Caco-2 (cell line): ENCODE results near the gene PRICKLE3. TPM values are rescaled to one million over a fixed set of nuclear protein-coding genes. Genes with fewer than 3 reads are reported as not detected.

Source experiments
- BruUV-seq: library from RNA; stranded (reverse); fragments of 400-500 nt; replicated peaks from 2 replicates; lab custom pipeline; 2021; lab: Mats Ljungman, UMichigan
- CTCF ChIA-PET: fragments of 300-600 bp; sonication (Branson Sonifier 250); formaldehyde crosslinking; loops from one replicate; lab custom pipeline; 2022; ENCODE audit warnings: antibody characterized with exemption; lab: Charles Lee
- POLR2A ChIA-PET: fragments of 300-600 bp; sonication (Branson Sonifier 250); formaldehyde crosslinking; loops from one replicate; lab custom pipeline; 2022; ENCODE audit warnings: antibody characterized with exemption; lab: Charles Lee
- DNase-seq, 2 experiments: peaks; one replicate each; pipeline versions ENCODE4 v3.0.0 to v3.0.0-alpha.2; 2020 to 2022
- H3K27me3 ChIP-seq: replicated peaks from 2 replicates; pipeline ENCODE4 v1.6.0; 2011; ENCODE audit warnings: low read length; ENCODE audit not compliant: control insufficient read depth, insufficient read depth
- H3K36me3 ChIP-seq: 2 replicates; pipeline ENCODE4 v1.5.1; 2011; ENCODE audit warnings: low read length; ENCODE audit not compliant: control insufficient read depth, insufficient read depth
- H3K4me1 ChIP-seq: fragments of 250-450 bp; sonication (Bioruptor Pico); 2 replicates; pipeline ENCODE4 v1.5.1; 2020; ENCODE audit warnings: mild to moderate bottlenecking
- H3K4me3 ChIP-seq: 2 replicates; pipeline ENCODE4 v1.5.1; 2011; ENCODE audit warnings: low read depth, mild to moderate bottlenecking, control low read depth, low read length
- H3K9me3 ChIP-seq: fragments of 250-450 bp; sonication (Bioruptor Pico); 2 replicates; pipeline ENCODE4 v1.5.1; 2020; ENCODE audit warnings: mild to moderate bottlenecking, moderate library complexity
- H3K27ac Mint-ChIP-seq: one replicate; pipeline ENCODE4 v1.8.0; 2022; ENCODE audit warnings: mixed read lengths; ENCODE audit not compliant: unreplicated experiment
- H3K27me3 Mint-ChIP-seq: one replicate; pipeline ENCODE4 v1.8.0; 2022; ENCODE audit warnings: mixed read lengths; ENCODE audit not compliant: insufficient read depth, unreplicated experiment
- H3K36me3 Mint-ChIP-seq: one replicate; pipeline ENCODE4 v1.8.0; 2022; ENCODE audit warnings: mild to moderate bottlenecking, mixed read lengths; ENCODE audit not compliant: insufficient read depth, unreplicated experiment
- H3K4me1 Mint-ChIP-seq: one replicate; pipeline ENCODE4 v1.8.0; 2022; ENCODE audit warnings: low read depth, mixed read lengths; ENCODE audit not compliant: unreplicated experiment
- H3K4me3 Mint-ChIP-seq: one replicate; pipeline ENCODE4 v1.8.0; 2022; ENCODE audit warnings: mild to moderate bottlenecking, moderate library complexity, mixed read lengths; ENCODE audit not compliant: unreplicated experiment
- H3K9me3 Mint-ChIP-seq: one replicate; pipeline ENCODE4 v1.8.0; 2022; ENCODE audit warnings: mixed read lengths; ENCODE audit not compliant: unreplicated experiment
- CTCF ChIP-seq, 2 experiments: fragments of 200-600 bp in 1 of 2; IDR thresholded peaks; 1 replicate in 1 of 2; 2 replicates in 1 of 2; pipeline versions ENCODE4 v1.5.1 to v1.8.0; 2011 to 2022; ENCODE audit warnings: antibody characterized with exemption in 1 of 2, control low read depth in 1 of 2, inconsistent platforms in 1 of 2, low read depth in 1 of 2, low read length in 1 of 2, mild to moderate bottlenecking in 1 of 2, moderate library complexity in 1 of 2; ENCODE audit not compliant: insufficient read depth in 1 of 2, severe bottlenecking in 1 of 2, unreplicated experiment in 1 of 2
- intact Hi-C: fragments of 100-400 bp; cut with micrococcal nuclease; formaldehyde crosslinking; loops from one replicate; pipeline ENCODE4 v1.10.0; 2022; ENCODE audit not compliant: unreplicated experiment
- total RNA-seq: library from RNA; stranded (reverse); gene quantifications from 2 replicates; pipeline ENCODE4 v1.2.3, GENCODE V29; 2022

Gene PRICKLE3
- total RNA-seq, 1 experiment from 2014 or later, result 8.4 TPM

GRCh38 chrX:49210406-49210805, 24.2 kb upstream of the PRICKLE3 start:
- intact Hi-C loops, result no loop called here
- H3K36me3 Mint-ChIP-seq, result no peaks in the 10 kb centered on the region
- H3K27me3 Mint-ChIP-seq, result no peaks in the 10 kb centered on the region
- DNase-seq, result no peak
- ChIA-PET CTCF (no interaction called here), POLR2A (no interaction called here)
- no peaks in the 10 kb centered on the region for H3K36me3 ChIP-seq
- H3K4me1 ChIP-seq, result no peaks in the 10 kb centered on the region
- no peak overlapping the region for H3K27ac Mint-ChIP-seq
- H3K9me3 ChIP-seq, result no peaks in the 10 kb centered on the region
- H3K4me1 Mint-ChIP-seq, result no peaks in the 10 kb centered on the region
- no peak overlapping the region for H3K4me3 Mint-ChIP-seq
- no peak for TF ChIP-seq CTCF (IDR thresholded peaks at IDR 0.05; ENCODE audit: insufficient read depth in 1 of 2, low read depth in 1 of 2, low read length in 1 of 2, severe bottlenecking in 1 of 2, unreplicated experiment in 1 of 2)
- H3K9me3 Mint-ChIP-seq, result no peaks in the 10 kb centered on the region
- H3K27me3 ChIP-seq, result no peaks in the 10 kb centered on the region
- no peak overlapping the region for H3K4me3 ChIP-seq
- no TSS peak for BruUV-seq

- ChIA-PET CTCF (no interaction called here), POLR2A (interaction anchor here (1.2 kb wide), 1 partner anchor 59 kb away, joined by 3 read pairs; no protein-coding TSS in a partner anchor)
- intact Hi-C loops, result no loop called here
- TF ChIP-seq CTCF (IDR thresholded peaks at IDR 0.05; ENCODE audit: insufficient read depth in 1 of 2, low read depth in 1 of 2, low read length in 1 of 2, severe bottlenecking in 1 of 2, unreplicated experiment in 1 of 2), result no peak
- Histone ChIP-seq H3K4me1 (no peaks in the 10 kb centered on the region), H3K27me3 (no peaks in the 10 kb centered on the region), H3K4me3 (no peak overlapping the region), H3K36me3 (no peaks in the 10 kb centered on the region), H3K9me3 (no peaks in the 10 kb centered on the region)
- Mint-ChIP-seq H3K36me3 (no peaks in the 10 kb centered on the region), H3K27me3 (no peaks in the 10 kb centered on the region), H3K9me3 (no peaks in the 10 kb centered on the region), H3K4me1 (no peaks in the 10 kb centered on the region), H3K27ac (no peak overlapping the region), H3K4me3 (no peak overlapping the region)
- BruUV-seq, result no TSS peak
- DNase-seq, result no peak
Observed at GRCh38 chrX:49209434-49210251, 23.5 kb upstream of the PRICKLE3 start.

- no peak for TF ChIP-seq CTCF (IDR thresholded peaks at IDR 0.05; ENCODE audit: insufficient read depth in 1 of 2, low read depth in 1 of 2, low read length in 1 of 2, severe bottlenecking in 1 of 2, unreplicated experiment in 1 of 2)
- no peaks in the 10 kb centered on the region for H3K9me3 Mint-ChIP-seq
- POLR2A ChIA-PET, result no interaction called here
- Histone ChIP-seq H3K4me3 (no peak overlapping the region), H3K9me3 (no peaks in the 10 kb centered on the region), H3K36me3 (no peaks in the 10 kb centered on the region), H3K27me3 (no peaks in the 10 kb centered on the region), H3K4me1 (no peaks in the 10 kb centered on the region)
- no peak overlapping the region for H3K27ac Mint-ChIP-seq
- peaks cover 7% of the 10 kb centered on the region for H3K36me3 Mint-ChIP-seq
- intact Hi-C loops, result no loop called here
- no peak overlapping the region for H3K4me3 Mint-ChIP-seq
- DNase-seq, result no peak
- H3K4me1 Mint-ChIP-seq, result no peaks in the 10 kb centered on the region
- CTCF ChIA-PET, result no interaction called here
- H3K27me3 Mint-ChIP-seq, result no peaks in the 10 kb centered on the region
- no TSS peak for BruUV-seq
Observed at GRCh38 chrX:49208399-49208798, 22.2 kb upstream of the PRICKLE3 start.
